ACHN (cell line): ENCODE data around the gene CISD3.
A peak's percentile ranks its signal among the peaks of the same experiment; 100 is the strongest.

Source experiments
- DNase-seq: peaks from one replicate; pipeline ENCODE4 v3.0.0-alpha.2; 2015
- in situ Hi-C: cut with HindIII; loops from 2 replicates; pipeline ENCODE4 v1.10.0; 2017; ENCODE audit warnings: low sequenced_read_pairs, low pct_ligation_motif_present, low pct_unique_long_range_greater_than_20kb

Gene CISD3

GRCh38 chr17:38738686-38739085 is 8.5 kb downstream of the CISD3 start:
- DNase-seq: no peak
- in situ Hi-C loops: no loop called here

DNA sequence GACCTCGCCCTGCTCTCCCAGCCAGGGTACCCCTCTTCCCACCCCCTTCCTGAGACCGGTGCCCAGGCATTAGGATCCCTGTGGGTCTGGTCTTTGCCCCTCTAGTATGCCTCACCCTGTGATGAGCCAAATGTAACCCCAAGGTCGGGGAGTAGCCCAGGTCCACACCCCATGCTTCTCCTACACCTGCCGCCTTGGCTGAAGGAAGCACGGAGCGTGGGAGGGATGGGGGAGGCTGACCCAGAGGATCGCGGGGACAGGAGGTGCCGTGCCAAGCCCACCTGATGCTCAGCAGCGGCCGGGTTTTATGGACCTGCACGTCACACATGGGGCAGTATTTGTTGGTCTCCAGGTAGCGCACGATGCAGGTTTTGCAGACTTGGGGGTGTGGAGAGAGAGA is 9.2 kb downstream of the CISD3 start:
- no peak for DNase-seq
- in situ Hi-C loops: no loop called here

- in situ Hi-C loops: no loop called here
- DNase-seq: no peak
Measured at GRCh38 chr17:38740044-38740443, 9.9 kb downstream of the CISD3 start.

- DNase-seq: no peak
- in situ Hi-C loops: no loop called here
Measured at GRCh38 chr17:38740806-38741205, 10.7 kb downstream of the CISD3 start.

DNA sequence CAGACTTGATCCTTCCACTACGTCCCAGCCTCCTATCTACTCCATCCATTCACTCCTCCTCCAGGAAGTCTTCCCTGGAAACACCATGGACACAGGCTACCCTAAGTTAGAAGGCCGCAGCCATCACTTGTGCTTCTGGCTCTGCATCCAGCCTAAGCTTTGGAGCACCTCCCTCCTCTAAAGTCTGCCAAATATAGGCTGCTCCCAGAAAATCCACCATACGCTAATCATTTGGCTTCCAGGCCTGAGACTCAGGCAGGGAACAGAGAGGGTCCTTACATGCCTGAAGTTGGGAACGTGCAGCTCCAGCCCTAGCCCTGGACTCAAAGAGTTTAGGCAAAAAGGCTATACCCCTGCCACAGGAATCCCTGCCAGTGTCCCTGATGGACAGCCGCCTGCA is 11.3 kb downstream of the CISD3 start:
- in situ Hi-C loops: no loop called here
- DNase-seq: no peak

DNA sequence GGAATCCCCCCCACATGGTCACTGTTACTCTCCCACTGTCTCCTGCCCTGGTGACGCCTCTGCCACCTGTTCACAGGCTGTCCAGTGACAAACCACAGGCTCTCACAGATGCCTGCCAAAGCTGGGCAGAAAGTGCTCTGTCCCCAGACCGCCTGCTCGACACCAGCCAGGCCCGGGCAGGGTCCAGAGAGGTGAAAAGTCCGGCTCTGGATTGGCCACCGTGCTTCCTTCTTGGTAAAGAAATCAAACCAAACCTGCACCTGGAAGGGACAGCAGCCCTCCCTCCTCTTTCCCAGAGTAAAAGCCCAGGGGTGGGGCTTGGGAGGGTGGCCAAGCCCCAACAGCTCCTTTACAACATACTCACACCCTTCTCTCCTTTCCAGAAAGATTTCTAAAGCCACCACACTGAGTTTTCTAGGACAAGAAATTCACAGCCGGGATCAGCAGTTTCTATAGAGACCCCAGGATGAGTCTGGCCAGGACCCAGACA is 11.8 kb downstream of the CISD3 start:
- in situ Hi-C loops: no loop called here
- DNase-seq: no peak

DNA sequence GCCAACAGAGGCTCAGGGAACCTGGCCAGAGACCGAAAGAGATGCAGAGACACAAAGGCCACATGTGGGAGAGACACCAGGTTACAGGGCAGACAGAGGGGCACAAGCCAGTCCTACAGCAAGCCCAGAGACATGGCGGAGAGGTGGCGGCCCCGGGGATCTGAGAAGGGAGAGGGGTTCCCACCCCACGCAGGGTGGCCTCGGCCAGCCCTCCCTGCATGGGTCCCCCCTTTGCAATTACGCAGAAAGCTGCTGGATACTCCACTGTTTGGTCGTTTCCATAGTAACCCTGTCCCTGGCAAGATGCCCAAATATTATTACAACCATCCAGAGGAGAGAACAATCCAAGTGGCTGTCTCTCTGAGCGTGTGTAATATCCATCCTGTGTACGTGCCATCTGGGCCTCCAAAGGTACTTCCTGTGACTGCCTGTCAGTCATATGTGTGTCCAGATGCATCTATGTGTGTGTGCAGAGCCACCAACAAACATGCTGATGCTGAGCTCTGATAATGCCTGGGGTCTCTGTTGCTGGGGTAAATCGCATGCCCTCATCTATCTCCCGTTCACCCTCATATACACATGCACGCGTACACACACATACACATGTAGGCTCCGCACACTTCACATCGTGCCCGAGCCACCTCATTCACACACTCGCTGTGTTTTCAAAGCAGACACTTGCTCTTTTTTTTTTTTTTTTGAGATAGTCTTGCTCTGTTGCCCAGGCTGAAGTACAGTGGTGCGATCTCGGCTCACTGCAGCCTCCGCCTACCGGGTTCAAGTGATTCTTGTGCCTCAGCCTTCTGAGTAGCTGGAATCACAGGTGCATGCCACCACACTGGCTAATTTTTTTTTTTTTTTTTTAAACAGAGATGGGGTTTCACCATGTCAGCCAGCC is 12.5 kb downstream of the CISD3 start:
- in situ Hi-C loops: no loop called here
- no peak for DNase-seq

- in situ Hi-C loops: no loop called here
- DNase-seq: no peak
Measured at GRCh38 chr17:38743556-38744171, 13.5 kb downstream of the CISD3 start.

- in situ Hi-C loops: no loop called here
Measured at GRCh38 chr17:38745545-38745944, 15.4 kb downstream of the CISD3 start.

GRCh38 chr17:38746004-38746848 is 16.1 kb downstream of the CISD3 start:
- in situ Hi-C loops: no loop called here
- no peak for DNase-seq

More at GRCh38 chr17:38745545-38745944, 15.4 kb downstream of the CISD3 start:
- DNase-seq: no peak

GRCh38 chr17:38746849-38747462 is 16.8 kb downstream of the CISD3 start:
- in situ Hi-C loops: no loop called here

DNA sequence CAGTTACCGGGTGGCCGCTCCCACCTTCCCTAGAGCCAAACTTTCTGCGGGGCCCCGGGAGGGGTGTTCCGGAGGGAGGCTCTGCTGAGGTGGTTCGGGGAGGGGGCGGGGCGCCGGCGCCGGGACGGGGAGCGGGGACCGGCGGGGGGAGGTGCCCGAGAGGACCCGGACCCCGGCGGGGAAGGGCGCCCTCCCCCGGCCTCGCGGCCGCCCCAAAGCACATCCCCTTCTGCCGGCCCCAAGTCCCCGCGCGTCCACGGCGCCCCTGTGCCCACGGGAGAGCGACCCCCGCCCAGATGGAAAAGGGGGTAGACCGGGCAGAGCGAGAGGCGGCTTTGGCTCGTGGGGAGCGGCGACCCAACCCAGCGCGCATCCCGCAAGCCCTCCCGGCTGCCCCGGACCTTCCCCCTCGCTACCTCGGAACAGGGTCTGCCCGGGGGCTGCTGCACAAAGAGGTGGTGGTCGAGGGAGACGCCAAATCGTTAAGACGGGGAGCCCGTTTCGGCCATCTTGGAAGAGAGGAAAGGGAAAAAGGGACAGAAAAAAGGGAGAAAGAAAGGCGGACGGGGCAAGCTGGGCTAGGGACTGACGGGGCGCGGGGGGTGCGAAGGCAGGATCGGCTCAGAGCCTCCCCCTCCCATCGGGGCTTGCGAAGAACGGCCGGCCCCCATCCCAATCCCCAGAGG is 17.5 kb downstream of the CISD3 start:
- peak; percentile 48 for DNase-seq
- in situ Hi-C loops: no loop called here

More at GRCh38 chr17:38746849-38747462, 16.8 kb downstream of the CISD3 start:
- no peak for DNase-seq

GRCh38 chr17:38748149-38748891 is 18.2 kb downstream of the CISD3 start, which contains the start of gene PCGF2:
Gene PCGF2 (minus strand): TSS chr17:38748336. CDS start chr17:38740402, 7,934 bp downstream.
- DNase-seq: peak; percentile 96
- in situ Hi-C loops: no loop called here

- DNase-seq: no peak
- in situ Hi-C loops: no loop called here
Measured at GRCh38 chr17:38748892-38749222, 18.7 kb downstream of the CISD3 start.

GRCh38 chr17:38749223-38750043 is 19.3 kb downstream of the CISD3 start:
- in situ Hi-C loops: no loop called here
- DNase-seq: peak; percentile 89

- no peak for DNase-seq
- in situ Hi-C loops: no loop called here
Measured at GRCh38 chr17:38750044-38750311, 19.8 kb downstream of the CISD3 start.
